MM.1S (cell line): Measurements from ENCODE around the gene NFATC1.

Source experiments
- CTCF ChIP-seq: fragments of 300-600 bp; sonication (generic); IDR thresholded peaks from 2 replicates; pipeline ENCODE4 v1.5.1; 2016; ENCODE audit warnings: antibody characterized with exemption, low read length, mixed read lengths
- EZH2 ChIP-seq: fragments of 300-600 bp; sonication (generic); optimal IDR thresholded peaks from 2 replicates; pipeline ENCODE3; 2017; ENCODE audit warnings: low read depth, mild to moderate bottlenecking, antibody characterized with exemption, low read length, mixed read lengths

GRCh38 chr18:79538635-79539034 is 142.9 kb downstream of the NFATC1 start:
- TF ChIP-seq CTCF (no peak), EZH2 (no peak)
